PC-9 (cell line): ENCODE results near the gene ERMAP. TPM values are rescaled to one million over a fixed set of nuclear protein-coding genes. Genes with fewer than 3 reads are reported as not detected.

Experiments used
- BruUV-seq: library from RNA; stranded (reverse); fragments of 400-500 nt; replicated peaks from 2 replicates; lab custom pipeline; 2021; lab: Mats Ljungman, UMichigan
- CTCF ChIA-PET: fragments of 300-600 bp; sonication (Branson Sonifier 250); formaldehyde crosslinking; loops from one replicate; lab custom pipeline; 2022; ENCODE audit warnings: antibody characterized with exemption; lab: Charles Lee
- POLR2A ChIA-PET: fragments of 300-600 bp; sonication (Branson Sonifier 250); formaldehyde crosslinking; loops from one replicate; lab custom pipeline; 2022; ENCODE audit warnings: antibody characterized with exemption; ENCODE audit not compliant: unreplicated experiment; lab: Charles Lee
- DNase-seq, 2 experiments: peaks; one replicate each; pipeline versions ENCODE4 v3.0.0 to v3.0.0-alpha.2; 2015 to 2022; ENCODE audit warnings: mixed read lengths in 1 of 2
- H2AFZ ChIP-seq: fragments of 200-600 bp; sonication (generic); 2 replicates; pipeline ENCODE4 v1.8.1; 2017; ENCODE audit warnings: antibody characterized with exemption
- H3F3A ChIP-seq: fragments of 200-600 bp; sonication (generic); 2 replicates; pipeline ENCODE4 v1.8.1; 2017; ENCODE audit warnings: antibody characterized with exemption, mild to moderate bottlenecking, low read depth; ENCODE audit not compliant: insufficient read depth
- H3K27ac ChIP-seq: fragments of 200-600 bp; sonication (generic); 2 replicates; pipeline ENCODE4 v1.6.1; 2016; ENCODE audit warnings: mixed run types
- H3K27me3 ChIP-seq: fragments of 200-600 bp; sonication (generic); 2 replicates; pipeline ENCODE4 v1.6.1; 2016; ENCODE audit warnings: low read depth, mixed run types; ENCODE audit not compliant: insufficient read depth
- H3K36me3 ChIP-seq: fragments of 200-600 bp; sonication (generic); 2 replicates; pipeline ENCODE4 v1.6.1; 2016; ENCODE audit warnings: low read depth, mixed run types
- H3K4me1 ChIP-seq: fragments of 200-600 bp; sonication (generic); replicated peaks from 2 replicates; pipeline ENCODE4 v1.6.1; 2016; ENCODE audit warnings: mixed run types; ENCODE audit not compliant: insufficient read depth
- H3K4me2 ChIP-seq: fragments of 200-600 bp; sonication (generic); 2 replicates; pipeline ENCODE4 v1.6.1; 2017; ENCODE audit warnings: mixed run types
- H3K4me3 ChIP-seq: fragments of 200-600 bp; sonication (generic); 2 replicates; pipeline ENCODE4 v1.6.1; 2016; ENCODE audit warnings: mixed run types
- H3K79me2 ChIP-seq: fragments of 200-600 bp; sonication (generic); 2 replicates; pipeline ENCODE4 v1.6.1; 2017; ENCODE audit warnings: low read depth, mixed run types
- H3K9me2 ChIP-seq: fragments of 200-600 bp; sonication (generic); 2 replicates; pipeline ENCODE4 v1.8.1; 2017; ENCODE audit warnings: mild to moderate bottlenecking; ENCODE audit not compliant: insufficient read depth
- H3K9me3 ChIP-seq: fragments of 200-600 bp; sonication (generic); 2 replicates; pipeline ENCODE4 v1.8.1; 2016; ENCODE audit warnings: low read depth; ENCODE audit not compliant: insufficient read depth
- H4K20me1 ChIP-seq: fragments of 200-600 bp; sonication (generic); 2 replicates; pipeline ENCODE4 v1.8.1; 2017; ENCODE audit not compliant: insufficient read depth
- CTCF ChIP-seq: fragments of 200-600 bp; sonication (generic); conservative IDR thresholded peaks from 2 replicates; pipeline ENCODE4 v1.6.1; 2017; ENCODE audit warnings: mixed run types, antibody characterized with exemption, mild to moderate bottlenecking, moderate library complexity
- EZH2 ChIP-seq: fragments of 200-600 bp; sonication (generic); IDR thresholded peaks from 2 replicates; pipeline ENCODE4 v1.8.0; 2017; ENCODE audit warnings: antibody characterized with exemption, low read depth
- intact Hi-C: fragments of 100-400 bp; cut with micrococcal nuclease; formaldehyde crosslinking; loops from one replicate; pipeline ENCODE4 v1.10.0; 2022; ENCODE audit not compliant: unreplicated experiment
- total RNA-seq: library from RNA; stranded (reverse); gene quantifications from 2 replicates; pipeline ENCODE4 v1.2.3, GENCODE V29; 2021

The ERMAP gene
- total RNA-seq, 1 experiment from 2014 or later, result 20.8 TPM

GRCh38 chr1:42851420-42851819, 34.5 kb downstream of the ERMAP start:
- TF ChIP-seq CTCF (no peak), EZH2 (no peak)
- intact Hi-C loops, result no loop called here
- no peak for DNase-seq
- Histone ChIP-seq H3K9me3 (peaks cover 18% of the 10 kb centered on the region), H3F3A (peaks cover 8% of the 10 kb centered on the region; the same call in 1 of the 2 replicates), H4K20me1 (no peaks in the 10 kb centered on the region), H2AFZ (no peak overlapping the region), H3K9me2 (no peaks in the 10 kb centered on the region), H3K4me1 (peaks cover 10% of the 10 kb centered on the region), H3K27me3 (no peaks in the 10 kb centered on the region), H3K27ac (no peak overlapping the region), H3K36me3 (peaks cover 24% of the 10 kb centered on the region), H3K4me3 (no peak overlapping the region), H3K4me2 (no peak overlapping the region), H3K79me2 (peaks cover 14% of the 10 kb centered on the region)
- BruUV-seq, result no TSS peak
- ChIA-PET POLR2A (no interaction called here), CTCF (no interaction called here)

GRCh38 chr1:42851960-42852607, 35.2 kb downstream of the ERMAP start:
- intact Hi-C loops, result no loop called here
- DNase-seq, result no peak
- H3K4me2 ChIP-seq, result no peak overlapping the region
- peaks cover 19% of the 10 kb centered on the region for H3K9me3 ChIP-seq
- no peak for TF ChIP-seq CTCF
- no peak for TF ChIP-seq EZH2
- peaks cover 8% of the 10 kb centered on the region; the same call in 1 of the 2 replicates for H3F3A ChIP-seq
- BruUV-seq, result no TSS peak
- H2AFZ ChIP-seq, result no peak overlapping the region
- H3K36me3 ChIP-seq, result peaks cover 24% of the 10 kb centered on the region
- ChIA-PET CTCF (no interaction called here), POLR2A (no interaction called here)
- no peak overlapping the region for H3K27ac ChIP-seq
- peaks cover 9% of the 10 kb centered on the region for H3K4me1 ChIP-seq
- H4K20me1 ChIP-seq, result no peaks in the 10 kb centered on the region
- no peak overlapping the region for H3K4me3 ChIP-seq
- H3K79me2 ChIP-seq, result peaks cover 8% of the 10 kb centered on the region
- no peaks in the 10 kb centered on the region for H3K9me2 ChIP-seq
- H3K27me3 ChIP-seq, result no peaks in the 10 kb centered on the region

- H3F3A ChIP-seq, result peaks cover 8% of the 10 kb centered on the region; the same call in 1 of the 2 replicates
- ChIA-PET POLR2A (no interaction called here), CTCF (no interaction called here)
- no peak overlapping the region for H3K4me3 ChIP-seq
- H3K79me2 ChIP-seq, result peaks cover 3% of the 10 kb centered on the region
- no peak overlapping the region for H3K4me2 ChIP-seq
- TF ChIP-seq EZH2 (no peak), CTCF (no peak)
- H3K27ac ChIP-seq, result no peak overlapping the region
- peaks cover 4% of the 10 kb centered on the region for H3K4me1 ChIP-seq
- no peaks in the 10 kb centered on the region for H3K27me3 ChIP-seq
- DNase-seq, result peak in 1 of 2 experiments; percentile 41
- H3K9me3 ChIP-seq, result peaks cover 21% of the 10 kb centered on the region
- no peaks in the 10 kb centered on the region for H4K20me1 ChIP-seq
- peaks cover 24% of the 10 kb centered on the region for H3K36me3 ChIP-seq
- intact Hi-C loops, result no loop called here
- H3K9me2 ChIP-seq, result no peaks in the 10 kb centered on the region
- no TSS peak for BruUV-seq
- H2AFZ ChIP-seq, result no peak overlapping the region
These were observed 35.7 kb downstream of the ERMAP start for GRCh38 chr1:42852608-42852980.
